Cardiac muscle cell (in vitro differentiated cells and primary cell): Measurements from ENCODE around the gene WDR48. TPM values are rescaled to one million over a fixed set of nuclear protein-coding genes. Genes with fewer than 3 reads are reported as not detected.

Source experiments
- DNase-seq, 2 donors: peaks; one replicate each; pipeline versions ENCODE4 v3.0.0 to v3.0.0-alpha.2; 2010 to 2017; ENCODE audit warnings: low read depth in 1 of 2, low spot score in 1 of 2
- H3K27ac ChIP-seq: fragments of 200-600 bp; sonication (generic); 2 replicates; pipeline ENCODE4 v1.5.1; 2016
- H3K27me3 ChIP-seq: fragments of 200-600 bp; sonication (generic); 2 replicates; pipeline ENCODE4 v1.6.0; 2016; ENCODE audit warnings: control low read depth
- H3K36me3 ChIP-seq: fragments of 200-600 bp; sonication (generic); 2 replicates; pipeline ENCODE4 v1.5.1; 2016; ENCODE audit warnings: control low read depth
- H3K4me1 ChIP-seq: fragments of 200-600 bp; sonication (generic); 2 replicates; pipeline ENCODE4 v1.8.1; 2017; ENCODE audit warnings: low read depth, mild to moderate bottlenecking, mixed run types
- H3K4me3 ChIP-seq: fragments of 200-600 bp; sonication (generic); 2 replicates; pipeline ENCODE4 v1.5.1; 2016; ENCODE audit warnings: mild to moderate bottlenecking
- H3K9me3 ChIP-seq: fragments of 200-600 bp; sonication (generic); 2 replicates; pipeline ENCODE4 v1.5.1; 2017; ENCODE audit warnings: low read depth, mild to moderate bottlenecking, control low read depth
- CTCF ChIP-seq: IDR thresholded peaks from 2 replicates; pipeline ENCODE4 v1.5.1; 2012; ENCODE audit warnings: low read depth, mild to moderate bottlenecking, low read length
- polyA plus RNA-seq: library from polyadenylated mRNA; unstranded; fragments of >200 nt; fragmentation: Nextera tagmentation; extraction: Ambion mirVana; gene quantifications from 2 replicates; pipeline ENCODE4 v1.2.1, GENCODE V29; 2016
- total RNA-seq: library from RNA; depleted of rRNA; stranded (reverse); fragments of >200 nt; gene quantifications from 2 replicates; pipeline ENCODE4 v1.2.3, GENCODE V29; 2016

WDR48 gene
- 25.9 and 31.5 TPM in 2 replicates for total RNA-seq
- polyA plus RNA-seq, result 43.2 and 56.4 TPM in 2 replicates

- no peak for TF ChIP-seq CTCF
- peak within 1 kb of the TSS; percentile 99 for H3K27ac ChIP-seq
- peaks cover 5% of the 10 kb centered on the region for H3K4me1 ChIP-seq
- H3K27me3 ChIP-seq, result no peaks in the 10 kb centered on the region
- peak within 1 kb of the TSS; percentile 91 for H3K4me3 ChIP-seq
- H3K36me3 ChIP-seq, result no peaks in the 10 kb centered on the region
- DNase-seq, result peak; percentile 95
- H3K9me3 ChIP-seq, result no peaks in the 10 kb centered on the region
Observed at GRCh38 chr3:39051649-39052561, at the start of gene WDR48, which contains the start of gene SCN11A. Gene WDR48, plus strand, starts transcription at chr3:39052016. Its CDS starts 10 bp downstream, at chr3:39052026. Gene SCN11A, minus strand, starts transcription at chr3:39051944. Its CDS starts 101,582 bp downstream, at chr3:38950362.

GRCh38 chr3:39005295-39005694, 46.5 kb upstream of the WDR48 start:
- Histone ChIP-seq H3K36me3 (no peaks in the 10 kb centered on the region), H3K27me3 (no peaks in the 10 kb centered on the region), H3K9me3 (no peaks in the 10 kb centered on the region), H3K27ac (no peak overlapping the region), H3K4me1 (no peaks in the 10 kb centered on the region), H3K4me3 (no peak overlapping the region)
- no peak for DNase-seq
- TF ChIP-seq CTCF, result no peak

GRCh38 chr3:39011191-39011736, 40.6 kb upstream of the WDR48 start:
- Histone ChIP-seq H3K9me3 (no peaks in the 10 kb centered on the region), H3K4me3 (no peak overlapping the region), H3K27ac (no peak overlapping the region), H3K36me3 (no peaks in the 10 kb centered on the region), H3K27me3 (no peaks in the 10 kb centered on the region), H3K4me1 (no peaks in the 10 kb centered on the region)
- no peak for TF ChIP-seq CTCF
- DNase-seq, result no peak

GRCh38 chr3:39013289-39013688, 38.5 kb upstream of the WDR48 start:
- no peak for TF ChIP-seq CTCF
- no peaks in the 10 kb centered on the region for H3K4me1 ChIP-seq
- no peak overlapping the region for H3K4me3 ChIP-seq
- no peak overlapping the region for H3K27ac ChIP-seq
- H3K36me3 ChIP-seq, result no peaks in the 10 kb centered on the region
- no peaks in the 10 kb centered on the region for H3K9me3 ChIP-seq
- DNase-seq, result peak in 1 of 2 donors; percentile 49
- H3K27me3 ChIP-seq, result no peaks in the 10 kb centered on the region

GRCh38 chr3:39013921-39014509, 37.8 kb upstream of the WDR48 start:
- Histone ChIP-seq H3K27me3 (no peaks in the 10 kb centered on the region), H3K27ac (no peak overlapping the region), H3K4me3 (no peak overlapping the region), H3K36me3 (no peaks in the 10 kb centered on the region), H3K4me1 (no peaks in the 10 kb centered on the region), H3K9me3 (no peaks in the 10 kb centered on the region)
- no peak for TF ChIP-seq CTCF
- no peak for DNase-seq
